DND-41 (cell line): Measurements from ENCODE around the gene WDFY3.

Source experiments
- CTCF ChIP-seq: IDR thresholded peaks from 2 replicates; pipeline ENCODE4 v1.5.1; 2012; ENCODE audit warnings: borderline replicate concordance, low read length, moderate library complexity, mild to moderate bottlenecking; ENCODE audit not compliant: poor library complexity, severe bottlenecking; ENCODE audit errors: extremely low read depth
- EZH2 ChIP-seq: IDR thresholded peaks from 3 replicates; pipeline ENCODE4 v1.6.1; 2012; ENCODE audit warnings: borderline replicate concordance, low read depth, mild to moderate bottlenecking, moderate library complexity, low read length, inconsistent platforms; ENCODE audit not compliant: severe bottlenecking

- TF ChIP-seq CTCF (no peak), EZH2 (no peak)
These were observed 48.5 kb downstream of the WDFY3 start for GRCh38 chr4:84917869-84918600.
